NCI-H82 treated with DMSO at 0.1 percent for 48 hours (cell line): Measurements from ENCODE around the gene MRPS35.

ENCODE experiments used
- DNase-seq: peaks from one replicate; lab custom pipeline; 2025; ENCODE audit not compliant: unreplicated experiment; lab: John Stamatoyannopoulos, UW

The MRPS35 gene

GRCh38 chr12:27710592-27711316, at the start of gene MRPS35:
Gene MRPS35 (plus strand): TSS chr12:27710832. CDS start chr12:27710844, 12 bp downstream.
- peak; percentile 78 for DNase-seq

DNA sequence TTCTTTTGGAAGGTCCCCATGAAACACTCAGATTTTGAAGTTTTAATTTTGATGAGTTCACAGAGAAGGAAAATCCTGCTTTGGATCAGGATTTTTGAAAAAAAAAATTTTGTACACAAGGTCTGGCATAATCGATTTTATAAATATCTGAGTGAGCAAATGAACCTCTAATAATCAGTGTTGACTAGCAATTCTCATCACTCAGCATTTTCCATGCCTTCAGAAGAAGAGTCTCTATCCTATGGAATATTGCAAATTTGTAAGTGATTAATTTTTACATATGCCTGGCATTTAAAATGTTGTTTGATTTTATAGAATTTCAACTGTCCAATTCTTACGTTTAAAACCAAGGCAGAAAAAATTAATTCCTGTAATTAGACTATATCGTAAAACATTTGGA, 44.9 kb upstream of the MRPS35 start:
- no peak for DNase-seq

DNA sequence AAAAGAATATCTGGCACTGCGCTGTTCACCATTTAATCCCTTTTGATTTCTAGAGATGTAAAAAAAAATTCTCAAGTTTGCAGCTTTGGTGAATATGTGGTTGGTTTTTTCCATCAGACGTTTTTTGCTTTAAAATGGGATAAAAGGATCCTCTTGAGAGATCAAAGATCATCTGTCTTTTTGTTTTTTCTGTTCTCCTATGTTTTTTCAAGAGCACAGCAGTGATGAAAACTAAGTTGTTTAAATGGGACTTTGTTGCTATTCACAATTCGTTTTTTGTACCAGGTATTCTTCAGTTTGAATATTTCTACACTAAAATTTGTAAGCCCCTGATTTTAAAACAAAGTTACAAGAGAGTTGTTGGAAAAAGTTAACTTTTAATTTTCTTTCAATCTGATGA, 44.1 kb upstream of the MRPS35 start:
- DNase-seq = no peak

GRCh38 chr12:27667540-27667939, 43.1 kb upstream of the MRPS35 start:
- DNase-seq = no peak

DNA sequence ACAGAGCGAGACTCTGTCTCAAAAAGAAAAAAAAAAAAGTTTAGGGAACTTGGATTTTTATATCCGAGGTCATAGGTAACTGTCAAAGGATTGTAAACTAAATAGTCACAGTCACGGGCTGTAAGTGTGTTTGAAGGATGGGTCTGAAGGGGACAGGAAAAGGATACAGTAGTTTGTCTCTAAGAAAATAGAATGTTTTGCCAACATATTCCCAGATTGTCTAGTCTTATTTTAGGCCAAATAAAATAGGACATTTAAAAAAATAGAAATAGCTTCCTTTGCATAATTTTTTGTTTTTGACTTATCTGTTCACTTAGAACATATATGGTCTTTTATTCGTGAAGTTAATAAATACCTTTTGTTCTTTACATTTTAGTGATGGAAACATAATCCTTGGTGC, 38.6 kb upstream of the MRPS35 start:
- no peak for DNase-seq

GRCh38 chr12:27672643-27673042, 38.0 kb upstream of the MRPS35 start:
- DNase-seq = no peak

GRCh38 chr12:27673101-27673718, 37.4 kb upstream of the MRPS35 start:
- DNase-seq = no peak

- DNase-seq = no peak
These were observed 35.6 kb upstream of the MRPS35 start for GRCh38 chr12:27674989-27675388.

DNA sequence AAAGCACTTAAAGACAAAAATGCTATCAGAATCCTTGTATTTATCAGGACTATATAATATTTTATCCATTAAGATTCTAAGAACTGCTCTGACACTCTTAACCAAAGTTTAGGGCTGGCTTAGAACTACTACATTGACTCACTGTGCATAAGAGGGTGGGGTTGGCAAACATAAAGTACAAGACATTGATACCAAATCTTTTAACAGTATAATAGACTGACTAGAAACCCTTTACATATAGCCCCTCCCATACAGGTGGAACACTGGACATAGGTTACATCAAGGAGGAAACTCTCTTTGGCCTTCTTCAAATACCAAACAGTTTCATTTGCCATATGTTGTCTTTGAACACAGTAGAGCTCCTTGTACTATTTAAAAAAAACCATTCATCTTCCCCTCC, 30.0 kb upstream of the MRPS35 start:
- DNase-seq = no peak

GRCh38 chr12:27682534-27682933, 28.1 kb upstream of the MRPS35 start:
- DNase-seq = no peak

DNA sequence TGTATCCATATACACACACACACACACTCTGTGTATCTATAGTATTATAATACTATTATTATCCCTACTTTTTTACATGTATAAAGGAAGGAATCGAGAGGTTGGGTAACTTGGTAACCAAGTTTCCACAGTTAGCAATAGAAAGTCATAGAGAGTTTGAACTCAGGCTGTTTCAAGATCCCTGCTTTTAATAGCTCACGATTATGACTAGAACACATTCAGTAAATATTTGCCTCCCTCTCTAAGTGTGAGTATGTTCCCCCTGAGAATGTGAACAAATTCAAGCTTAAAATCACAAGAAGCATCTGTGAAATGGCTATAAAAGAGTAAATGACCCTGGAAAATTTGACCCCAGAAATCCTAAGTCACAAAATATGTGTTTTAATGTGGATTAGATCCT, 25.4 kb upstream of the MRPS35 start:
- DNase-seq = no peak

GRCh38 chr12:27686147-27686546, 24.5 kb upstream of the MRPS35 start:
- no peak for DNase-seq

DNA sequence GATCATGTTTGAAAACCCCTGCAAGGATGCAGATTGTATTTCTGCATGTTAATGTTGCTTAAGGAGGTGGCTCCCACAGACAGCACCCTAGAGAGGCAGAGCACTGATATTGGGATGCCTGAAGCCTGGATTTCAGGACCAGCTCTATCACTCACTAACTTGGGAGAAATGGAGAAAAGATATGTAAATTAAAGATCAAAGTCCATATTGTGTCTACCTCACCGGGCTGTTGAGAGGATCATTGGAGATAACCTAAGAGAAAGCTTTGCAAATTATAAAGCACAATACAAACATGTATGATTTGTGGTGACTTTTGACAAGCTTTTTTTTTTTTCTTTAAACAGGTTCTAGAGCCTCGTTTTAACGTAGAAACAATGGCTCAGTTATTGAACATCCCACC, 22.0 kb upstream of the MRPS35 start:
- no peak for DNase-seq

DNA sequence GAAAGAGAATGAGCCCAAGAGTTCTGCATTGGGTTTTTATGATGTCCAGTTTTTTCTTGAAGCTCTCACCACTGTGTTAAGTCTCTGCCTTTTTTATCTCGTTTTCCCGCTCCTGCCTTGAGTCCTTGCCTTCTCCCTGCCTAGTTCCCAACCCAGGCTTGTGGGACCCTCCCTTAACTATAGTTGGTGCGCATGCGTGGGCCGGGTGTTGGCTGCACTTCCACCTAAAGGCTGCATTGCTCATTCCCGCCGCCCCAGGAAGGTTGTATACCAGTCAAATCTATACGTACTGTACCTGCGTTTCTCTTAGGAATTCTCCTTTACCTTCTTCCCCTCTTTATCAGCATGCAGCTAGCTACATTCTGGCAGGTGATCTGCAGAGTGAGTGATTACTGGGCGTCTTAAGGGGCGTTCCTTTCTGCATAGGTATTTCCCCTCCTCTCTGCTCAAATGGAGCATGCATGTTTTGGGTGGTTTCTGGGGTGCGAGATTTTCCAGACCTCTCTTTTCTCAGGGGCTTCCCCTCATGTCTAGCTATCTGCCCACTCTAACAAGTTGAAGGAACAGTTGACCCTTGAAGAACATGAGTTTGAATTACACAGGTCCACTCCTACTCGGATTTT, 21.0 kb upstream of the MRPS35 start:
- no peak for DNase-seq

DNA sequence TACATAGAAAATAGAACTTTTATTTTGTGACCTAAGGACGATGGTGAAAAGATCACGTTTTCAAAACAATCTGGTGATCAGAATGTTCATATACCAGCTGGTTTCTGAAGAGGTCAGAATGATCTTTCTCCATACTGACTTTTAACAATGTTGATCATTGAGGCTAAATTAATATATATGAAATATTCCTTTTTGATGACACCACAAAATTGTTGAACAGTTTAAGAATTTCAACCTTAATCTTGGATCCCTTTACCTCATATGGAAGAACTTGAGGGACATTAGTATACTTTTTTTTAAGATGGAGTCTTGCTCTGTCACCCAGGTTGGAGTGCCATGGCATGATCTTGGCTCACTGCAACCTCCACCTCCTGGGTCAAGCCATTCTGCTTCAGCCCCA, 17.2 kb upstream of the MRPS35 start:
- no peak for DNase-seq

DNA sequence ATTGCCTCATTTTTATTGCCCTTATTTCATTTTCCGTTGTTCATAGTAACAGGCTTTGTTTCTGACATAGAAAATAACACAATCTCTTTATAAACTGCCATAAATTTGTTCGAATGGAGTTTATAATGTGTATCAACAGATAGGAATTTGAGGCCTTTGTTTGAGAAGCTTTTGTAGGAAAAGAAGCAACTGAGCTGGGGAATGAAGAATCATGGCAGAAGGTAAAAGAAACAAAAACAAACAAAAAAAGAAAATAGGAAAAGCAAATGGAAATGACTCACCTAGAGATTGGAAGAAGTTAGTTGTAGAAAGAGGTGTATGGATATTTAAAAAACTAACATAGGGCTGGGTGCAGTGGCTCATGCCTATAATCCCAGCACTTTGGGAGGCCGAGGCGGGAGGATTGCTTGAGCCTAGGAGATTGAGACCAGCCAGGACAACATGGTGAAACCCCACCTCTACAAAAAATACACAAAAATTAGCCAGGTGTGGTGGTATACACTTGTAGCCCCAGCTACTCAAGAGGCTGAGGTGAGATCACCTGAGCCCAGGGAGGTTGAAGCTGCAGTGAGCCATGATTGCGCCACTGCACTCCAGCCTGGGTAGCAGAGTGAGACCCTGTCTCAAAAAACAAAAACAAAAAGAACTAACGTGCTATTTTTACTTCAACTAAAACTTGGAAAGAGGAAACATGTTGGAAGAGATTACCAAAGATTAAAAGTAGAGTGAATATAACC, 14.9 kb upstream of the MRPS35 start:
- DNase-seq = no peak

DNA sequence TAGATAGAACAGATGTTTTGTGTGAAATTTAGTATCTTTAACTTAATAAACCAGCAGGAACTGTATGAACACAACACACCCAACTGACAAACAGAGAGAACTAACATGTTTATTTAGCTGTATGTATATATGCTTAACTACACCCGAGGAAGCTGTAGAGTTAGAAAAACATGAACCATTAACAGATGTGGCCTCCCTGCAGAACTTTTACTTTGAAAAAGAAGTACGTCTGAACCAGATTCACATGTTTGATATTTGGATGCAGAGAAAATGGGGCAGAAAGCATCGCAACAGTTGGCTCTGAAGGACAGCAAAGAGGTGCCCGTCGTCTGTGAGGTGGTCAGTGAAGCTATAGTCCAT, 14.4 kb upstream of the MRPS35 start, which contains the start of gene REP15:
Gene REP15, plus strand, starts transcription at position 155 of the 360 bp plus-strand sequence. Its CDS starts 116 bp downstream, at position 271.
- DNase-seq = no peak

DNA sequence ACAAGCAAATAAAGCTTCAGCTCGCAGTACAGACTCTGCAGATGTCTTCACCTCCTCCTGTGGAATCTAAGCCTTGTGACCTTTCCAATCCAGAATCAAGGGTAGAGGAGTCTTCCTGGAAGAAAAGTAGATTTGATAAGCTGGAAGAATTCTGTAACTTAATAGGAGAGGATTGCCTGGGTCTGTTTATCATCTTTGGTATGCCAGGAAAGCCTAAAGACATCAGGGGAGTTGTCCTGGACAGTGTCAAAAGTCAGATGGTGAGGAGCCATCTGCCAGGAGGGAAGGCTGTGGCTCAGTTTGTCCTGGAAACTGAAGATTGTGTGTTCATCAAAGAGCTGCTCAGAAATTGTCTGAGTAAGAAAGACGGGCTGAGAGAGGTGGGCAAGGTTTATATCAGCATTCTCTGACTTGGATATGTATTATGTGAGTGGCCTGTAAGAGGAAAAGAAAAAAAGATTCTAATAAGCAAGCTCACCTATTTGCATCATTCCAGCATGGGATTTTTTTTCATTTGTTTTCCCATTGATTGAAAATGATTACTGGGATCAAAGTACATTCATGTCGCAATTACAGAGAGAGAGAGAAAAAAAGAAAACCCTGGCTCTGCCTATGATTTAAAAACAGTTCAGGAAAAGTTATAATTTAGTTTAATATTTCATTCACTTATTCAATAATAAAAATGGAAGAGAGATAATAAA, 13.6 kb upstream of the MRPS35 start:
- no peak for DNase-seq

- peak; percentile 56 for DNase-seq
These were observed 6.7 kb upstream of the MRPS35 start for GRCh38 chr12:27703720-27704452.

GRCh38 chr12:27705263-27705662, 5.4 kb upstream of the MRPS35 start:
- no peak for DNase-seq
